ENCODE data around the gene MAN1C1. TPM values are rescaled to one million over a fixed set of nuclear protein-coding genes. Genes with fewer than 3 reads are reported as not detected.

Gene MAN1C1
- total RNA-seq, 1 experiment from 2014 or later = 9.3 TPM

GRCh38 chr1:25731148-25731547, 114.6 kb downstream of the MAN1C1 start:
- no CpG with 5 or more reads among the region's 5 CpGs for WGBS (ENCODE audit: extremely low coverage, insufficient read length, low lambda C conversion rate)
- Histone ChIP-seq H3K9me3 (ENCODE audit: control insufficient read depth, low read depth, low read length) (no peaks in the 10 kb centered on the region), H3K9ac (ENCODE audit: extremely low read depth, insufficient read length, low read length) (no peak overlapping the region)

More at GRCh38 chr1:25731148-25731547, 114.6 kb downstream of the MAN1C1 start:
- Histone ChIP-seq H3K27me3 (ENCODE audit: insufficient read depth, low read length) (no peaks in the 10 kb centered on the region), H4K20me1 (ENCODE audit: control insufficient read depth, insufficient read depth, insufficient read length) (no peaks in the 10 kb centered on the region), H2AK5ac (ENCODE audit: insufficient read length, low read length) (no peak overlapping the region), H3K27ac (ENCODE audit: insufficient read length, low read depth, low read length) (no peak overlapping the region), H2BK120ac (ENCODE audit: low read depth, low read length, poor library complexity, severe bottlenecking) (no peak overlapping the region), H3T11ph (ENCODE audit: low read length) (no peak overlapping the region), H3K56ac (ENCODE audit: insufficient read length, low read depth, low read length) (no peak overlapping the region), H4K8ac (replicated peaks; ENCODE audit: insufficient read length, low read depth, low read length) (no peak overlapping the region), H2BK20ac (ENCODE audit: low read depth, low read length, poor library complexity, severe bottlenecking) (no peak overlapping the region), H3K4me2 (ENCODE audit: insufficient read depth, insufficient read length, low read length) (no peak overlapping the region), H2AFZ (ENCODE audit: low read length) (no peak overlapping the region), H4K91ac (ENCODE audit: insufficient read length, low read depth, low read length) (no peak overlapping the region), H2BK15ac (ENCODE audit: low read depth, low read length) (no peak overlapping the region), H3K18ac (ENCODE audit: insufficient read length, low read depth, low read length) (no peak overlapping the region), H3K23me2 (ENCODE audit: insufficient read length, low read depth, low read length, poor library complexity, severe bottlenecking) (no peaks in the 10 kb centered on the region), H2BK12ac (ENCODE audit: insufficient read length, low read depth, low read length) (no peak overlapping the region), H3K79me1 (ENCODE audit: insufficient read depth, low read depth, low read length, poor library complexity, severe bottlenecking) (no peaks in the 10 kb centered on the region), H3K14ac (ENCODE audit: insufficient read depth, low read length) (no peak overlapping the region), H3K23ac (ENCODE audit: insufficient read length, low read depth, low read length) (no peak overlapping the region), H3K4me1 (ENCODE audit: insufficient read depth, low read length) (no peaks in the 10 kb centered on the region; the same call in 1 of the 2 replicates), H3K4ac (ENCODE audit: low read depth, low read length) (no peak overlapping the region), H2BK5ac (ENCODE audit: insufficient read length, low read length) (no peak overlapping the region), H4K5ac (ENCODE audit: insufficient read length, low read depth, low read length) (no peak overlapping the region), H3K79me2 (ENCODE audit: insufficient read depth, low read length) (no peaks in the 10 kb centered on the region)
- H3K36me3 Mint-ChIP-seq (ENCODE audit: insufficient read depth in 1 of 3, low read depth in 3 of 3) = no peaks in the 10 kb centered on the region
- no peak for TF ChIP-seq CTCF (conservative IDR thresholded peaks at IDR 0.05)
- no peaks in the 10 kb centered on the region for H3K9me3 Mint-ChIP-seq
- H3K4me3 Mint-ChIP-seq = no peak overlapping the region
- H3K27ac Mint-ChIP-seq = no peak overlapping the region
- no peak for DNase-seq
- H3K27me3 Mint-ChIP-seq (ENCODE audit: low read depth) = peaks cover 2% of the 10 kb centered on the region; the same call in 1 of the 2 replicates
- H3K4me1 Mint-ChIP-seq = peaks cover 22 to 26% of the 10 kb centered on the region in 2 experiments
